ENCODE measurements around the gene MRPS16. TPM values are rescaled to one million over a fixed set of nuclear protein-coding genes. Genes with fewer than 3 reads are reported as not detected.
A peak's percentile ranks its signal among the peaks of the same experiment; 100 is the strongest.

The MRPS16 gene
- total and polyA plus RNA-seq, 7 experiments from 2014 or later = 29.6 to 104 (median 53.5) TPM

GRCh38 chr10:73246322-73246645 lies 6.2 kb downstream of the MRPS16 start:
- no peak for ATAC-seq
- H3K36me3 ChIP-seq (ENCODE audit: control insufficient read depth in 2 of 3, insufficient read depth in 3 of 3, low read length in 3 of 3) = peaks cover 8 to 20% (median 9%) of the 10 kb centered on the region in 3 experiments
- Mint-ChIP-seq H3K27me3 (no peaks in the 10 kb centered on the region), H3K36me3 (peaks cover 8 to 34% (median 17%) of the 10 kb centered on the region in 5 donors), H3K4me3 (peak overlapping the region; percentile 92 to 100 (median 97)), H3K4me1 (peaks cover 25 to 65% (median 53%) of the 10 kb centered on the region in 7 donors), H3K27ac (peak overlapping the region; percentile 91 to 98 (median 96)), H3K9me3 (no peaks in the 10 kb centered on the region)
- no peaks in the 10 kb centered on the region for H3K9me3 ChIP-seq (ENCODE audit: control insufficient read depth in 2 of 3, low read length in 3 of 3)
- DNase-seq = peak in 2 of 9 donors; percentile 4 to 6
- no peaks in the 10 kb centered on the region for H3K27me3 ChIP-seq (ENCODE audit: control insufficient read depth in 2 of 2, insufficient read depth in 2 of 2, low read length in 2 of 2)
- H3K4me3 ChIP-seq (ENCODE audit: low read length) = peak overlapping the region; percentile 71
- intact Hi-C loops (cut with micrococcal nuclease) = loop anchor here (2.0 to 10.0 kb wide), 5 partner anchors 149 to 929 kb away; partner anchors contain the start of genes MCU (in 1 of the 2), P4HA1 (in 1 of the 2) and SEC24C (in 1 of the 2)
- H3K4me1 ChIP-seq (ENCODE audit: control insufficient read depth in 2 of 2, insufficient read depth in 2 of 2, low read length in 2 of 2) = peaks cover 21 to 31% of the 10 kb centered on the region in 2 donors
- H3K27ac ChIP-seq (ENCODE audit: low read depth, low read length) = peak overlapping the region; percentile 86
- ChIA-PET CTCF (no interaction called here), POLR2A (interaction anchor here (1.0 to 2.6 kb wide), 6 partner anchors 11 to 483 kb away, joined by 3 to 13 read pairs (median 4); partner anchors contain the start of genes CFAP70, ECD, FAM149B1 and PPP3CB)

DNA sequence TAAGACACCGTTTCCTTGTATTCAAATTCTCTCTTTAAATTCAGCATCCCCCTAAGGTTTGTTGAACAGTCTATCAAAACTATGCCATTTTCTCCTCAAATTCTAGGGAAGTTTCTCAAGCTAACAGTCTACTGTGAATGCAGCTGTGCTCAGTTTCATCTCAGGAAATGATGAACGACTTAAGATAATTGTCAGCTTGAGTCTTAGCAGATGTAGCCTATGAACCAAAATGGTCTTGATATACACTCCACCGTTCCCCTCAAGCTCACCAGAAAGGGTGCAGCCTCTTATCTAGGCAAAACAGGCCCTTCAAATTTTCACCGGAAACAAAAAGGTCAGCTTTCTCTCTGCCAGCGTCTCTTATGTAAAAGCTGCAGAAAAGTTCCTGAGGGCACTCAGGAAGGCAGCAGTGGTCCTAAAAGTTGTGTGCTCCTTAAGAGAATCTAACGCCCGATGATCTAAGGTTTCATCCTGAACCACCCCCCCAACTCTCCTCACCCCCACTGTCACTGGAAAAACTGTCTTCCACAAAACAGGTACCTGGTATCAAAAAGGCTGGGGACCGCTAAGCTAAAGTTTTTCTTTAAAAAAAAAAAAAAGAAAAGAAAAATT lies 7.5 kb downstream of the MRPS16 start:
- Mint-ChIP-seq H3K9me3 (no peaks in the 10 kb centered on the region), H3K36me3 (peaks cover 4 to 26% (median 11%) of the 10 kb centered on the region in 5 donors), H3K27me3 (no peaks in the 10 kb centered on the region), H3K4me1 (peaks cover 19 to 57% (median 45%) of the 10 kb centered on the region in 7 donors), H3K4me3 (peak overlapping the region in 7 of 10 donors; percentile 10 to 100 (median 19)), H3K27ac (peak overlapping the region in 8 of 9 donors; percentile 39 to 94 (median 66))
- ATAC-seq (no peak), DNase-seq (no peak)
- Histone ChIP-seq H3K9me3 (ENCODE audit: control insufficient read depth in 2 of 3, low read length in 3 of 3) (no peaks in the 10 kb centered on the region), H3K4me3 (ENCODE audit: low read length) (no peak overlapping the region), H3K27ac (ENCODE audit: low read depth, low read length) (peak overlapping the region; percentile 86), H3K36me3 (ENCODE audit: control insufficient read depth in 2 of 3, insufficient read depth in 3 of 3, low read length in 3 of 3) (peaks cover 8 to 33% (median 9%) of the 10 kb centered on the region in 3 experiments), H3K4me1 (ENCODE audit: control insufficient read depth in 2 of 2, insufficient read depth in 2 of 2, low read length in 2 of 2) (peaks cover 17 to 25% of the 10 kb centered on the region in 2 donors), H3K27me3 (ENCODE audit: control insufficient read depth in 2 of 2, insufficient read depth in 2 of 2, low read length in 2 of 2) (no peaks in the 10 kb centered on the region)
- CTCF ChIA-PET = no interaction called here
- POLR2A ChIA-PET = interaction anchor here (0.6 to 2.6 kb wide), 5 partner anchors 9 to 971 kb away, joined by 3 to 13 read pairs (median 4); partner anchors contain the start of genes CFAP70 and DDIT4
- intact Hi-C loops (cut with micrococcal nuclease) = loop anchor here (1.0 to 10.0 kb wide), 4 partner anchors 7 to 930 kb away; partner anchors contain the start of genes MCU (in 1 of the 2), MRPS16 (in 1 of the 2) and SEC24C (in 1 of the 2)

DNA sequence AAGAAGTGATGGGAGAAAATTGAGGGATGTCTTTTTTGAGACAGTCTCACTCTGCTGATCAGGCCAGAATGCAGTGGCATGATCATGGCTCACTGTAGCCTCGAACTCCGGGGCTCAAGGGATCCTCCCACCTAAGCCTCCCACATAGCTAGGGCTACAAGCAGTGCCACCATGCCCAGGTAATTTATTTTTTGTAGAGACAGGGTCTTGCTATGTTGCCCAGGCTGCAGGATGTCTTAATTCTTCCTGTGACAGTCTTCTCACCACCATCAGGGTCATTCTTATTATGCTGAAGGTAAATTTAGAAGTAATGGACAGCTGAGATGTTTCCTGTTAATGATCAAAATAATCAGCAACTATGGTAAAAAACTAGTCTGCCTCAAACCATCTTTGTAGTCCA lies 12.5 kb downstream of the MRPS16 start:
- no peak overlapping the region for H3K4me3 Mint-ChIP-seq
- ChIA-PET POLR2A (no interaction called here), CTCF (interaction anchor here (0.6 kb wide), 1 partner anchor 33 kb away, joined by 3 read pairs; no protein-coding TSS in a partner anchor)
- intact Hi-C loops (cut with micrococcal nuclease) = loop anchor here in 1 of 2 donors (10.0 kb wide), 1 partner anchor 935 kb away; no protein-coding TSS in a partner anchor
- H3K9me3 Mint-ChIP-seq = no peaks in the 10 kb centered on the region
- Histone ChIP-seq H3K4me1 (ENCODE audit: control insufficient read depth in 2 of 2, insufficient read depth in 2 of 2, low read length in 2 of 2) (peaks cover 0 to 4% of the 10 kb centered on the region in 2 donors), H3K36me3 (ENCODE audit: control insufficient read depth in 2 of 3, insufficient read depth in 3 of 3, low read length in 3 of 3) (peaks cover 10 to 61% (median 12%) of the 10 kb centered on the region in 3 experiments), H3K9me3 (ENCODE audit: control insufficient read depth in 2 of 3, low read length in 3 of 3) (no peaks in the 10 kb centered on the region), H3K27me3 (ENCODE audit: control insufficient read depth in 2 of 2, insufficient read depth in 2 of 2, low read length in 2 of 2) (no peaks in the 10 kb centered on the region), H3K4me3 (ENCODE audit: low read length) (no peak overlapping the region), H3K27ac (ENCODE audit: low read depth, low read length) (no peak overlapping the region)
- peaks cover 4 to 29% (median 10%) of the 10 kb centered on the region in 7 donors for H3K4me1 Mint-ChIP-seq
- H3K36me3 Mint-ChIP-seq = peaks cover 4 to 18% (median 9%) of the 10 kb centered on the region in 5 donors
- no peaks in the 10 kb centered on the region for H3K27me3 Mint-ChIP-seq
- DNase-seq (no peak), ATAC-seq (no peak)
- H3K27ac Mint-ChIP-seq = no peak overlapping the region

- Histone ChIP-seq H3K27ac (ENCODE audit: low read depth, low read length) (no peak overlapping the region), H3K4me3 (ENCODE audit: low read length) (no peak overlapping the region), H3K27me3 (ENCODE audit: control insufficient read depth in 2 of 2, insufficient read depth in 2 of 2, low read length in 2 of 2) (no peaks in the 10 kb centered on the region), H3K36me3 (ENCODE audit: control insufficient read depth in 2 of 3, insufficient read depth in 3 of 3, low read length in 3 of 3) (peaks cover 12 to 63% (median 13%) of the 10 kb centered on the region in 3 experiments), H3K9me3 (ENCODE audit: control insufficient read depth in 2 of 3, low read length in 3 of 3) (no peaks in the 10 kb centered on the region), H3K4me1 (ENCODE audit: control insufficient read depth in 2 of 2, insufficient read depth in 2 of 2, low read length in 2 of 2) (no peaks in the 10 kb centered on the region)
- DNase-seq (no peak), ATAC-seq (no peak)
- Mint-ChIP-seq H3K4me1 (peaks cover 0 to 20% (median 2%) of the 10 kb centered on the region in 7 donors), H3K27ac (no peak overlapping the region), H3K27me3 (no peaks in the 10 kb centered on the region), H3K4me3 (no peak overlapping the region), H3K9me3 (no peaks in the 10 kb centered on the region), H3K36me3 (peaks cover 0 to 13% (median 4%) of the 10 kb centered on the region in 5 donors)
- intact Hi-C loops (cut with micrococcal nuclease) = no loop called here
- ChIA-PET POLR2A (no interaction called here), CTCF (interaction anchor here (0.6 kb wide), 2 partner anchors 11 to 131 kb away, joined by 4 to 5 read pairs; no protein-coding TSS in a partner anchor)
These were observed 13.4 kb downstream of the MRPS16 start for GRCh38 chr10:73238990-73239566.

DNA sequence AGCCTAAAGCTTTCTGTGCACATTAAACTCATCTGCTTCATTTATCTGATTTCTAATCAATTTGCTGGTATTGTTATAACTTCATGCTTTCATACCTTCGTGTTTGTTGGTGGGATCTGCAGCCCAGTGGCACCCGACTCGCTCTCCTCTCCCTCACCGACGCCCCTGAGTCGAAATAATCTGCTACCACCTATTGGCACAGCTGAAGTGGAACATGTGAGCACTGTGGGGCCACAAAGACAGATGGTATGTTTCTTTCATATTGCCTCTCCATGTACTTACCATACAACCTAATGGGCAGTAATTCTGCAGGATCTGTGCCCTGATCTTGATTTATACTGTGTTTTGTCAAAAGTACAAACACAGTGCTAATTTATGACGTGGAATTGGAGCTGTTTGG lies 17.7 kb downstream of the MRPS16 start:
- peaks cover 4 to 36% (median 7%) of the 10 kb centered on the region in 3 experiments for H3K36me3 ChIP-seq (ENCODE audit: control insufficient read depth in 2 of 3, insufficient read depth in 3 of 3, low read length in 3 of 3)
- ChIA-PET CTCF (interaction anchor here (0.6 kb wide), 1 partner anchor 78 kb away, joined by 5 read pairs; no protein-coding TSS in a partner anchor), POLR2A (interaction anchor here (0.9 kb wide), 1 partner anchor 18 kb away, joined by 3 read pairs; the partner anchor contains the start of gene MRPS16)
- no peaks in the 10 kb centered on the region for H3K9me3 ChIP-seq (ENCODE audit: control insufficient read depth in 2 of 3, low read length in 3 of 3)
- Mint-ChIP-seq H3K9me3 (no peaks in the 10 kb centered on the region), H3K4me1 (peaks cover 0 to 3% (median 0%) of the 10 kb centered on the region in 7 donors), H3K27ac (peak overlapping the region in 1 of 9 donors; percentile 17), H3K4me3 (no peak overlapping the region), H3K27me3 (no peaks in the 10 kb centered on the region), H3K36me3 (peaks cover 0 to 6% (median 4%) of the 10 kb centered on the region in 5 donors)
- DNase-seq = no peak
- no peak overlapping the region for H3K4me3 ChIP-seq (ENCODE audit: low read length)
- ATAC-seq = no peak
- intact Hi-C loops (cut with micrococcal nuclease) = no loop called here
- no peak overlapping the region for H3K27ac ChIP-seq (ENCODE audit: low read depth, low read length)
- no peaks in the 10 kb centered on the region for H3K27me3 ChIP-seq (ENCODE audit: control insufficient read depth in 2 of 2, insufficient read depth in 2 of 2, low read length in 2 of 2)
- H3K4me1 ChIP-seq (ENCODE audit: control insufficient read depth in 2 of 2, insufficient read depth in 2 of 2, low read length in 2 of 2) = no peaks in the 10 kb centered on the region

GRCh38 chr10:73233883-73234282 lies 18.6 kb downstream of the MRPS16 start:
- DNase-seq (no peak), ATAC-seq (no peak)
- H3K36me3 ChIP-seq (ENCODE audit: control insufficient read depth in 2 of 3, insufficient read depth in 3 of 3, low read length in 3 of 3) = peaks cover 0 to 32% (median 7%) of the 10 kb centered on the region in 3 experiments
- H3K36me3 Mint-ChIP-seq = peaks cover 0 to 6% (median 4%) of the 10 kb centered on the region in 5 donors
- no peaks in the 10 kb centered on the region for H3K27me3 ChIP-seq (ENCODE audit: control insufficient read depth in 2 of 2, insufficient read depth in 2 of 2, low read length in 2 of 2)
- no peaks in the 10 kb centered on the region for H3K4me1 ChIP-seq (ENCODE audit: control insufficient read depth in 2 of 2, insufficient read depth in 2 of 2, low read length in 2 of 2)
- H3K9me3 ChIP-seq (ENCODE audit: control insufficient read depth in 2 of 3, low read length in 3 of 3) = no peaks in the 10 kb centered on the region
- H3K4me3 ChIP-seq (ENCODE audit: low read length) = no peak overlapping the region
- ChIA-PET CTCF (no interaction called here), POLR2A (interaction anchor here (0.9 kb wide), 1 partner anchor 19 kb away, joined by 3 read pairs; the partner anchor contains the start of gene MRPS16)
- peak overlapping the region in 2 of 9 donors; percentile 4 to 25 for H3K27ac Mint-ChIP-seq
- H3K4me3 Mint-ChIP-seq = no peak overlapping the region
- no peaks in the 10 kb centered on the region for H3K27me3 Mint-ChIP-seq
- no peaks in the 10 kb centered on the region for H3K9me3 Mint-ChIP-seq
- H3K27ac ChIP-seq (ENCODE audit: low read depth, low read length) = no peak overlapping the region
- intact Hi-C loops (cut with micrococcal nuclease) = no loop called here
- peaks cover 0 to 3% (median 0%) of the 10 kb centered on the region in 7 donors for H3K4me1 Mint-ChIP-seq
